Stimulated activated effector memory CD8-positive, alpha-beta T cell treated with anti-CD3 and anti-CD28 coated beads, Interleukin-12 subunit alpha, Interleukin-12 subunit beta, amount 100 ng/mL, for 72 hours (primary cell): Measurements from ENCODE around the gene P2RY13.

Source experiments
- ATAC-seq: fragments of 150-1000 bp; cut with Tn5 transposase; 2 replicates; pipeline ENCODE4 v1.10.0; 2021
- DNase-seq, 2 donors: peaks; one replicate each; pipeline ENCODE4 v3.0.0; 2021 to 2022; ENCODE audit warnings: low spot score in 2 of 2
- H3K27ac Mint-ChIP-seq: one replicate; pipeline ENCODE4 v1.8.0; 2022; ENCODE audit warnings: mild to moderate bottlenecking, mixed read lengths
- H3K36me3 Mint-ChIP-seq: one replicate; pipeline ENCODE4 v1.8.0; 2022; ENCODE audit warnings: mild to moderate bottlenecking, mixed read lengths
- H3K4me1 Mint-ChIP-seq: one replicate; pipeline ENCODE4 v1.8.0; 2022; ENCODE audit warnings: mixed read lengths
- H3K4me3 Mint-ChIP-seq: one replicate; pipeline ENCODE4 v1.8.0; 2022; ENCODE audit warnings: mild to moderate bottlenecking, mixed read lengths
- H3K9me3 Mint-ChIP-seq: one replicate; pipeline ENCODE4 v1.8.0; 2022; ENCODE audit warnings: mixed read lengths

P2RY13 gene

GRCh38 chr3:151285940-151286339 is 43.4 kb downstream of the P2RY13 start:
- DNase-seq (no peak), ATAC-seq (no peak)
- Mint-ChIP-seq H3K4me1 (peaks cover 13% of the 10 kb centered on the region), H3K4me3 (no peak overlapping the region), H3K27ac (no peak overlapping the region), H3K36me3 (no peaks in the 10 kb centered on the region), H3K9me3 (no peaks in the 10 kb centered on the region)

- DNase-seq: no peak
- no peaks in the 10 kb centered on the region for H3K9me3 Mint-ChIP-seq
- H3K36me3 Mint-ChIP-seq: no peaks in the 10 kb centered on the region
- peak; percentile 80 for ATAC-seq
- H3K4me3 Mint-ChIP-seq: peak overlapping the region; percentile 22
- peaks cover 24% of the 10 kb centered on the region for H3K4me1 Mint-ChIP-seq
- peak overlapping the region; percentile 46 for H3K27ac Mint-ChIP-seq
Observed at GRCh38 chr3:151283907-151284461, 45.4 kb downstream of the P2RY13 start.

- Mint-ChIP-seq H3K4me3 (peak overlapping the region; percentile 22), H3K27ac (peak overlapping the region; percentile 46), H3K9me3 (no peaks in the 10 kb centered on the region), H3K36me3 (no peaks in the 10 kb centered on the region), H3K4me1 (peaks cover 30% of the 10 kb centered on the region)
- no peak for DNase-seq
- ATAC-seq: peak; percentile 57
Observed at GRCh38 chr3:151283387-151283786, 46.0 kb downstream of the P2RY13 start.

GRCh38 chr3:151282921-151283320 is 46.4 kb downstream of the P2RY13 start:
- no peak overlapping the region for H3K4me3 Mint-ChIP-seq
- H3K36me3 Mint-ChIP-seq: no peaks in the 10 kb centered on the region
- H3K9me3 Mint-ChIP-seq: no peaks in the 10 kb centered on the region
- H3K27ac Mint-ChIP-seq: peak overlapping the region; percentile 46
- peak; percentile 59 for ATAC-seq
- H3K4me1 Mint-ChIP-seq: peaks cover 35% of the 10 kb centered on the region
- DNase-seq: no peak

GRCh38 chr3:151281671-151282324 is 47.6 kb downstream of the P2RY13 start:
- DNase-seq (no peak), ATAC-seq (no peak)
- H3K4me3 Mint-ChIP-seq: no peak overlapping the region
- H3K27ac Mint-ChIP-seq: peak overlapping the region; percentile 24
- H3K9me3 Mint-ChIP-seq: no peaks in the 10 kb centered on the region
- no peaks in the 10 kb centered on the region for H3K36me3 Mint-ChIP-seq
- peaks cover 38% of the 10 kb centered on the region for H3K4me1 Mint-ChIP-seq

DNA sequence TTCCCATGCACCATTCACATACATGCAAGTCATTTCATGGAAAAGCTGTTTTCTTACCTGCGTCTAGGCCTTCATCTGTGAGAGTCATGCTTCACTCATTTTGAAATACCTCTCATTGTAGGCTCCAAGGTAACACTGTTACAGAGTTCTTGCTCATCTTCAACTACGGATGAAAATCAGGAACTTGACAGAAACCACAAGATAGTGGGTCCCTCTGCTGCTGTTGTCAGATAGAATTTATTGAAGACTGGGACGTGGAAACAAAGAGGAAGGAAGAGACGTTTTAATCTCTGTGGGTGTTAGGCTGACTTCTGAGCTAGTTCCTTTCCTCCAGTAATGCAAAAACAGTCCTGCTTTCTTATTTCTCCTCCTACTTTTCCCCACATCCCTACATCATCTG is 51.1 kb downstream of the P2RY13 start, which contains the start of gene P2RY14:
P2RY14 (minus strand) TSS at position 313 of the 400 bp plus-strand sequence. CDS start 64,226 bp downstream, outside the sequence.
- peaks cover 45% of the 10 kb centered on the region for H3K4me1 Mint-ChIP-seq
- H3K4me3 Mint-ChIP-seq: peak within 1 kb of the TSS; percentile 14
- ATAC-seq (peak; percentile 68), DNase-seq (no peak)
- H3K36me3 Mint-ChIP-seq: no peaks in the 10 kb centered on the region
- peak within 1 kb of the TSS; percentile 26 for H3K27ac Mint-ChIP-seq
- H3K9me3 Mint-ChIP-seq: no peaks in the 10 kb centered on the region

DNA sequence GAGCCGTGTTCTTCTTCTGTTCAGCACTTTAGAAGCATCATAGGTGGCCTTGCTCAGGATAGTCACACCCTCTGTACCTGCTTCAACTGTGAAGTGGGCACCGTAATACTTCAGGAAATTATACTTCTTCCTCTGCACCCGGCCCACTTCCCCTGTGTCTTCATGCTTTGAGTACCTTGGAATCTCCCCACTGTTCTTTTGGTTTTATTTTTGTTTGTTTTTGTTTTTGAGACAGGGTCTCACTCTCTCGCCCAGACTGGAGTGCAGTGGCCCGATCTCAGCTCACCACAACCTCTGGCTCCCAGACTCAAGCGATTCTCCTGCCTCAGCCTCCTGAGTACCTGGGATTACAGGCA is 52.7 kb downstream of the P2RY13 start:
- ATAC-seq: peak; percentile 78
- no peak for DNase-seq
- Mint-ChIP-seq H3K4me3 (peak overlapping the region; percentile 59), H3K36me3 (no peaks in the 10 kb centered on the region), H3K27ac (peak overlapping the region; percentile 85), H3K4me1 (peaks cover 43% of the 10 kb centered on the region), H3K9me3 (no peaks in the 10 kb centered on the region)
